Coronary artery (tissue), 2 donors: ENCODE data around the gene FBXO24.
"Not testable (repeated sequence)": the region's sequence is repeated elsewhere in the genome, so short reads cannot be mapped to it uniquely, and the experiment has no call there.

Experiments
- DNase-seq: peaks from one replicate; pipeline ENCODE4 v3.0.0-alpha.2; 2017; ENCODE audit warnings: low spot score
- H3K27ac ChIP-seq, 2 donors: fragments of 200-600 bp; sonication (generic); one replicate each; pipeline ENCODE4 v1.5.1; 2016 to 2019
- H3K4me3 ChIP-seq: fragments of 200-600 bp; sonication (generic); 2 replicates; pipeline ENCODE4 v1.5.1; 2016; ENCODE audit warnings: mild to moderate bottlenecking, moderate library complexity
- CTCF ChIP-seq: fragments of 200-600 bp; sonication (generic); IDR thresholded peaks from one replicate; pipeline ENCODE4 v1.5.1; 2019; ENCODE audit warnings: antibody characterized with exemption

FBXO24 gene

GRCh38 chr7:100586266-100587025, at the start of gene FBXO24:
TSS of gene FBXO24 (plus strand) at chr7:100586328. CDS start at chr7:100586626, 298 bp downstream.
- no peak for TF ChIP-seq CTCF
- H3K27ac ChIP-seq = peak within 1 kb of the TSS; percentile 76 to 98
- peak within 1 kb of the TSS; percentile 98 for H3K4me3 ChIP-seq
- peak; percentile 100 for DNase-seq

GRCh38 chr7:100536695-100537094, 49.4 kb upstream of the FBXO24 start:
- not testable (repeated sequence) for H3K4me3 ChIP-seq, DNase-seq, H3K27ac ChIP-seq

GRCh38 chr7:100538348-100538653, 47.8 kb upstream of the FBXO24 start:
- TF ChIP-seq CTCF = no peak
- peak overlapping the region; percentile 62 for H3K4me3 ChIP-seq
- H3K27ac ChIP-seq = peak overlapping the region; percentile 41 to 67
- no peak for DNase-seq

- H3K4me3 ChIP-seq = peak within 1 kb of the TSS; percentile 98
- DNase-seq = peak; percentile 100
- TF ChIP-seq CTCF = no peak
- peak within 1 kb of the TSS; percentile 62 to 91 for H3K27ac ChIP-seq
These were observed 47.3 kb upstream of the FBXO24 start, which contains the start of gene AGFG2 for GRCh38 chr7:100538654-100539435. TSS of gene AGFG2 (plus strand) at chr7:100539203. CDS start at chr7:100539347, 144 bp downstream.

GRCh38 chr7:100539436-100540006, 46.6 kb upstream of the FBXO24 start:
- H3K4me3 ChIP-seq = peak overlapping the region; percentile 98
- DNase-seq = no peak
- no peak for TF ChIP-seq CTCF
- peak overlapping the region; percentile 62 to 91 for H3K27ac ChIP-seq

GRCh38 chr7:100540073-100540723, 45.9 kb upstream of the FBXO24 start:
- H3K27ac ChIP-seq = no peak overlapping the region
- no peak for TF ChIP-seq CTCF
- no peak for DNase-seq
- peak overlapping the region; percentile 98 for H3K4me3 ChIP-seq

GRCh38 chr7:100541309-100541708, 44.8 kb upstream of the FBXO24 start:
- DNase-seq, H3K4me3 ChIP-seq, H3K27ac ChIP-seq: not testable (repeated sequence)
